GM21360 (cell line): ENCODE results near the gene ELF3.
"Not testable (repeated sequence)": the region's sequence is repeated elsewhere in the genome, so short reads cannot be mapped to it uniquely, and the experiment has no call there.

Experiments
- ATAC-seq: cut with Tn5 transposase; IDR thresholded peaks from one replicate; pipeline ENCODE4 v1.9.1; 2021; ENCODE audit warnings: mild to moderate bottlenecking, moderate library complexity; ENCODE audit not compliant: unreplicated experiment

Gene ELF3

GRCh38 chr1:202007805-202008489 lies 2.4 kb upstream of the ELF3 start:
- ATAC-seq: no peak

DNA sequence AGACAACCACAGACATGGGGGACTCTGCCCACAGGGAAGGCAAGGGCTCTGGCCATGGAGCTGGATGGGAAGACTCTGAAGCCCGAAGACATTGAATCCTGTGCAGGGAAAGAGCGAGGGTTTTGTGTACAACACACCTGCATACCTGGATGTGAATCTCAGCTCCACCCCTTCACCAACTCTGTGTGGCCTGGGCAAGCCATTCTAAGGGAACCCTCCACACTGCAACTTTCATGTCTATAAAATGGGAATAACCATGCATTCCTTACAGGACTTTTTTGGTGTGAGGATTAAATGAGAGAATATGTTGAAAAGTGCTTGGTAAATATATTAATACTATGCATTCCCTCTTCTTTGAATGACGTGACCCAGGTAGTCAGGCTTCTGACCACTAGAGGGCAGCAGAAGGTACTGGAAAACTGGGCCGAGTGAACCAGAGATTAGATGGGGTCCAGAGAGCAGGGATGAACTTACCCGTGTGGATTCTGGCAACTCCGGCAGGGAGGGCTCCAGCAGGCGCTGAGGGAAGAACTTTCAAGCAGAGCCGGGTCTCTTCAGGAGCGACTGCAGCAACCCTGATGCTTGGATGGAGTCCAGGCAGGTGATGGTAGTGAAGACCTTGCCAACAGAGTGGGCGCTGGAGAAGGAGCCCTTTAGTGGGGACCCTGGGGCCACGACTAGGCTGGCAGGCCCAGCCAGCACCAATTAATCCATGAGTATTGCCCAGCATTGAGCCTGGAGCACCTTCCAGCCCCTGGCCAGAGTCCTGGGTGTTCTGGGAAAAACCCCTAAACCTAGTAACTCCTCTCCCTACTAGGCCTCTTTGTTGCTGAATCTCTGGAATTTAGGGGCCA lies 834 bp upstream of the ELF3 start:
- no peak for ATAC-seq

DNA sequence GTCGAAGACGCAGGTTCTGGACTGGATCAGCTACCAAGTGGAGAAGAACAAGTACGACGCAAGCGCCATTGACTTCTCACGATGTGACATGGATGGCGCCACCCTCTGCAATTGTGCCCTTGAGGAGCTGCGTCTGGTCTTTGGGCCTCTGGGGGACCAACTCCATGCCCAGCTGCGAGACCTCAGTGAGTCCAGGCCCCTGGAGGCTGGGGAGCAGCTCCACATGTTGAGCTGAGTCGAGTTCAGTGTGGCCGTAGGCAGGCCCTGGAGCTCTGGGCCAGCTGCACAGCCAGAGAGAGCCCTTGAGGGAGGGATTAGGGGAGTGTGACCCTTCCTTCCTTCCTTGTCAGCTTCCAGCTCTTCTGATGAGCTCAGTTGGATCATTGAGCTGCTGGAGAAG lies 1.6 kb downstream of the ELF3 start:
- no peak for ATAC-seq

- no peak for ATAC-seq
These were observed 2.4 kb downstream of the ELF3 start for GRCh38 chr1:202012544-202013478.

GRCh38 chr1:202013603-202014002 lies 3.2 kb downstream of the ELF3 start:
- no peak for ATAC-seq

DNA sequence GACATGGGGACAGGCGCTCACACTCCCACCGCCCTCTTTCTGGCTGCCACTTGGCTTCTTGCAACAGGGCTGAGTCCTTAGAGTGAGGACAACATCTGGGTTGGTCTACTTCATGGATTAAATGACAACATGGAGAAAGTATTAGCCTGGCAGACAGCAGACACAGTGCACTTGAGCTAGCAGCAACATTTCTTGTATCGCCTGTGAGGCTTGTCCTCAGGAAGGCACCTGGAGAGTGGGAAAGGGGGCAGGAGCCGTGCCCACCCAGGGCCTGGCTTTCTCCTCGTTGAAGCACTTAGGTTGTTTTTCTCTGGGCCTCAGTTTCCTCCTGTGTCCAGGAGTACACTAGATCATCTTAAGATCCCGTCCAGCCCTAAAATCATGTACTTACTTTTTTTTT lies 3.7 kb downstream of the ELF3 start:
- no peak for ATAC-seq

DNA sequence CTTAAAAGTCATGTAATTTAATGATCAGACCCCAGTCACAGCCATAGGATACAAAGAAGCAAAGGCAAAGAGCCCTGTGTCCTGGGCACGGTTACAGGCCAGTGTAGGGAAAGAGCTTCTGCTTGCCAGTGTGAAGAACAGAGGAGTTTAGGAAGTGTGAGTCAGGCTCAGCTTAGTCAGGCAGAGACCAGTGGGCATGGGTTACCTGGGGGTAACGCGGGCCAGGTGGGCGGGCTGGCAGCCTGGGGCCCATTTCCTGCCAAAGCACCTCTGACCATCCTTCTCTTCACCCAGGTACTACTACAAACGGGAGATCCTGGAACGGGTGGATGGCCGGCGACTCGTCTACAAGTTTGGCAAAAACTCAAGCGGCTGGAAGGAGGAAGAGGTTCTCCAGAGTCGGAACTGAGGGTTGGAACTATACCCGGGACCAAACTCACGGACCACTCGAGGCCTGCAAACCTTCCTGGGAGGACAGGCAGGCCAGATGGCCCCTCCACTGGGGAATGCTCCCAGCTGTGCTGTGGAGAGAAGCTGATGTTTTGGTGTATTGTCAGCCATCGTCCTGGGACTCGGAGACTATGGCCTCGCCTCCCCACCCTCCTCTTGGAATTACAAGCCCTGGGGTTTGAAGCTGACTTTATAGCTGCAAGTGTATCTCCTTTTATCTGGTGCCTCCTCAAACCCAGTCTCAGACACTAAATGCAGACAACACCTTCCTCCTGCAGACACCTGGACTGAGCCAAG lies 4.7 kb downstream of the ELF3 start:
- no peak for ATAC-seq

DNA sequence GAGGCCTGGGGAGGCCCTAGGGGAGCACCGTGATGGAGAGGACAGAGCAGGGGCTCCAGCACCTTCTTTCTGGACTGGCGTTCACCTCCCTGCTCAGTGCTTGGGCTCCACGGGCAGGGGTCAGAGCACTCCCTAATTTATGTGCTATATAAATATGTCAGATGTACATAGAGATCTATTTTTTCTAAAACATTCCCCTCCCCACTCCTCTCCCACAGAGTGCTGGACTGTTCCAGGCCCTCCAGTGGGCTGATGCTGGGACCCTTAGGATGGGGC lies 5.2 kb downstream of the ELF3 start:
- no peak for ATAC-seq

- ATAC-seq: no peak
These were observed 5.8 kb downstream of the ELF3 start for GRCh38 chr1:202016022-202016810.

DNA sequence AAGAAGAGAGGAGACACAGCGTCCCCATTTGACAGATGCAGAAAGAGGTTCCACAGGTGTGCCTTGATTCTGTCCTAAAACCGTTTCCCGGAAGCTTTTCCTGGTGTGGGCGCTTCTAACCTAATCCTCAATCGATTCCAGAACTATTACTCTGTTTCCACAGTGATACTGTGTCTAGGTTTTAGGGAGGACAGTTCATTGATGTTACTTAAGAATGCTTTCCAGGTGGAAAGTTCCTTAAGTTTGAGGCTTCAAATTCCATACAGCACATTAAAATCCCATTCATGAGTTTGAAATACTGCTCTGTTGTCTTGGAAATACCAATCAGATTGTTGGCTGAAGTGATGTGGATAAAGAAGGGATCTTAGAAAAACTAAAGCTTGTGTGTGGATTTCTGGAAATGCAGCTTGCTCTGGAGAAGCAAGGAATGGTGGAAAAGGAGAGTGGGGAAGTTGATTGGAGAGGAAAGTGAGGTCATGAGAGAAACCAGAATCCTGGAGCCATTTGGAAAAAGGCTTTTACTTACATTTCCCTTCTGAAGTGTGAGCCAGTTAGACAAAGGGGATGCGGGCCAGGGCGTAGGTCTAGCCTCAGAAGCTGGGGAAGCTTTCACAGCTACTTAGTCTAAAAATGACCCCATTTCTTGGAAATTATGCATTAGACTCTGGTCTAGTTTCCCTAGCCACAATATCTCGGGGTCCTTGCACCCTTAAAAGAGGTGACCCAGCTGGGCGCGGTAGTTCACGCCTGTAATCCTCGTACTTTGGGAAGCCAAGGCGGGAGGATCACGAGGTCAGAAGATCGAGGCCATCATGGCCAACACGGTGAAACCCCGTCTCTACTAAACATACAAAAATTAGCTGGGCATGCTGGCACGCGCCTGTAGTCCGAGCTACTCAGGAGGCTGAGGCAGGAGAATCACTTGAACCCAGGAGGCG lies 6.7 kb downstream of the ELF3 start:
- no peak for ATAC-seq

DNA sequence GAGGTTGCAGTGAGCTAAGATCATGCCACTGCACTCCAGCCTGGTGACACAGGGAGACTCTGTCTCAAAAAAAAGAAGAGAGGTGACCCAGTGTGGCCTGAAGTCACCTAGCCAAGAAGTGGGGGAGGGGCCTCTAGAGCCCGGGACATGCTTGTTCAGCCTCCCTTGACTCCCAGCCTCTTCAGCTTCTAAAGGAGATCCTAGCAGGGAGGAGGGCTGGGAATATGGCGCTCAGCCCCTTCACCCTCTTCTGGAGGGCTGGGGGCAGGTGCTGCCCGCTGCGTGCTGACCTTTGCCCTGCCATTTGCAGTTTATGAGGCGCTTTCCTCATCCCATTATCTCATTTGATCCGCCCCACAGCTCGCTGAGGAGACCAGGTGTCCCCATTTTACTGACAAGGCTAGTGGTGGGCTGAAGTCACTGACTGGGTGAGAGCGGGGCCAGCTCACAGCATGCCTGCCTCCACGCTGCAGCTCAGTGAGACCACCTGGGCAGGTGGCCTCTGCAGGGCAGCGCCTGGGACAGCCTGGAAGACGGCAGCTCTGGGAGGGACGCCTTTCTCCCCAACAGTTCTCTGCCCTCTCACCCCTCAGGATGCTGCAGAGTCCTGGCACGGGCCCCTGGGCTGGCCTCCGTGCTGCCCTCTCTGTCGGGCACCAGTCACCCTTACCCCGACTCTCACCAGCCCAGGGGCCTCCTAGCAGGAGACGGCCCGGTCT lies 7.5 kb downstream of the ELF3 start:
- no peak for ATAC-seq

- no peak for ATAC-seq
These were observed 8.3 kb downstream of the ELF3 start for GRCh38 chr1:202018468-202019234.

DNA sequence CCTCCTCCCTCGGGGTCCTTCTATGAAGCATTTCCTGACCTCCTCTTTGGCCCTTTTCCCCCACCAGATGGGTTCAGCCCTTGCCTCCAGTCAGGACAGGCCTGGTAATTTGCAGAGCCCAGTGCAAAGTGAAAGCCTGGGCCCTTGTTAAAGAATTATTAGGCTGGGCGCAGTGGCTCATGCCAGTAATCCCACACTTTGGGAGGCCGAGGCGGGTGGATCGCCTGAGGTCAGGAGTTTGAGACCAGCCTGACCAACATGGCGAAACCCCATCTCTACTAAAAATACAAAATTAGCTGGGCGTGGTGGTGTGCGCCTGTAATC lies 8.8 kb downstream of the ELF3 start:
- not testable (repeated sequence) for ATAC-seq

GRCh38 chr1:202023001-202023433 lies 12.6 kb downstream of the ELF3 start:
- no peak for ATAC-seq

DNA sequence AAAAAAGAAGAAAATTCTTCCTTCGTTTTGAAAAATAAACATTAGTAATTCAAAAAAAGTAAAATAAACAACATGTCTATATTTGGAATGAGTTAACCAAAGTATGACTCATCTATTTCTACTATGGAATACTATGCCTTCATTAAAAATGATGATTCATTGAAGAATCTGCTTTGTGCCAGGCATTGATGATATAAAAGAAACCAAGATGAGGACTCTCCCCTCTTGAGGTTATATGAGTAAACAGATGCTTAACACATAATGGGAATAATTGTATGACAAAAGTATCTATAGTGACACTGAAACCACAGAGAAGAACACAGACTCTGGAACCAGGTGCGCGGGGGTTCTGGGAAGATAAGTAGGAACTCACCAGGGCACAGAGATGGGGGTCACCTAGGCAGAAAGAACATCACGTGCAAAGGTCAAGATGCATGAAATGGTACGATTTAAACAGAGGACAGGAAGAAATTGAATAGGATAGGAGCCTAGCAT lies 18.8 kb downstream of the ELF3 start:
- no peak for ATAC-seq

GRCh38 chr1:202029727-202030126 lies 19.3 kb downstream of the ELF3 start:
- no peak for ATAC-seq

GRCh38 chr1:202031796-202032195 lies 21.4 kb downstream of the ELF3 start:
- no peak for ATAC-seq
